ENCODE data around the gene C11orf91. TPM values are rescaled to one million over a fixed set of nuclear protein-coding genes. Genes with fewer than 3 reads are reported as not detected.

C11orf91 gene
- total RNA-seq, 1 donor from 2014 or later: 0.75 TPM

GRCh38 chr11:33737362-33737821 lies 36.8 kb upstream of the C11orf91 start:
- Mint-ChIP-seq H3K4me1 (ENCODE audit: unreplicated experiment) (peaks cover 45% of the 10 kb centered on the region), H3K27ac (ENCODE audit: unreplicated experiment) (peak overlapping the region; percentile 97), H3K4me3 (ENCODE audit: unreplicated experiment) (peak overlapping the region; percentile 92), H3K36me3 (ENCODE audit: unreplicated experiment) (peaks cover 10% of the 10 kb centered on the region), H3K27me3 (ENCODE audit: unreplicated experiment) (no peaks in the 10 kb centered on the region), H3K9me3 (ENCODE audit: unreplicated experiment) (no peaks in the 10 kb centered on the region)
- no peak for TF ChIP-seq CTCF (IDR thresholded peaks at IDR 0.05)
- no peak for DNase-seq (ENCODE audit: extremely low spot score, unreplicated experiment)

GRCh38 chr11:33736148-33736812 lies 35.7 kb upstream of the C11orf91 start, which contains the start of gene CD59:
CD59 (minus strand) TSS chr11:33736423; CDS start chr11:33722445, 13,978 bp downstream.
- Mint-ChIP-seq H3K27ac (ENCODE audit: unreplicated experiment) (peak within 1 kb of the TSS; percentile 97), H3K27me3 (ENCODE audit: unreplicated experiment) (no peaks in the 10 kb centered on the region), H3K36me3 (ENCODE audit: unreplicated experiment) (peaks cover 13% of the 10 kb centered on the region), H3K4me1 (ENCODE audit: unreplicated experiment) (peaks cover 56% of the 10 kb centered on the region), H3K9me3 (ENCODE audit: unreplicated experiment) (no peaks in the 10 kb centered on the region), H3K4me3 (ENCODE audit: unreplicated experiment) (peak within 1 kb of the TSS; percentile 92)
- DNase-seq (ENCODE audit: extremely low spot score, unreplicated experiment): peak; percentile 96
- no peak for TF ChIP-seq CTCF (IDR thresholded peaks at IDR 0.05)

GRCh38 chr11:33735271-33736147 lies 34.9 kb upstream of the C11orf91 start:
- peak; percentile 10 for TF ChIP-seq CTCF (IDR thresholded peaks at IDR 0.05)
- H3K36me3 Mint-ChIP-seq (ENCODE audit: unreplicated experiment): peaks cover 15% of the 10 kb centered on the region
- peak overlapping the region; percentile 92 for H3K4me3 Mint-ChIP-seq (ENCODE audit: unreplicated experiment)
- no peaks in the 10 kb centered on the region for H3K9me3 Mint-ChIP-seq (ENCODE audit: unreplicated experiment)
- H3K27me3 Mint-ChIP-seq (ENCODE audit: unreplicated experiment): no peaks in the 10 kb centered on the region
- H3K4me1 Mint-ChIP-seq (ENCODE audit: unreplicated experiment): peaks cover 61% of the 10 kb centered on the region
- no peak for DNase-seq (ENCODE audit: extremely low spot score, unreplicated experiment)
- H3K27ac Mint-ChIP-seq (ENCODE audit: unreplicated experiment): peak overlapping the region; percentile 97

- Mint-ChIP-seq H3K9me3 (ENCODE audit: unreplicated experiment) (no peaks in the 10 kb centered on the region), H3K4me3 (ENCODE audit: unreplicated experiment) (peak overlapping the region; percentile 92), H3K27me3 (ENCODE audit: unreplicated experiment) (no peaks in the 10 kb centered on the region), H3K36me3 (ENCODE audit: unreplicated experiment) (peaks cover 15% of the 10 kb centered on the region), H3K27ac (ENCODE audit: unreplicated experiment) (peak overlapping the region; percentile 97), H3K4me1 (ENCODE audit: unreplicated experiment) (peaks cover 69% of the 10 kb centered on the region)
- DNase-seq (ENCODE audit: extremely low spot score, unreplicated experiment): no peak
- TF ChIP-seq CTCF (IDR thresholded peaks at IDR 0.05): no peak
These were observed 34.0 kb upstream of the C11orf91 start for GRCh38 chr11:33734441-33735270.
